HCT116 (cell line): Measurements from ENCODE around the gene CHN1. TPM values are rescaled to one million over a fixed set of nuclear protein-coding genes. Genes with fewer than 3 reads are reported as not detected.

ENCODE experiments used
- ATAC-seq: fragments of 200-7000 bp; cut with Tn5 transposase; 2 replicates; pipeline ENCODE4 v1.9.1; 2020; ENCODE audit warnings: mild to moderate bottlenecking, moderate library complexity
- BruUV-seq: library from RNA; stranded (reverse); fragments of 400-500 nt; replicated peaks from 2 replicates; lab custom pipeline; 2021; lab: Mats Ljungman, UMichigan
- CTCF ChIA-PET: fragments of 300-600 bp; sonication (Branson Sonifier 250); formaldehyde crosslinking; loops from one replicate; lab custom pipeline; 2021; ENCODE audit warnings: antibody characterized with exemption; lab: Charles Lee
- POLR2A ChIA-PET: fragments of 300-600, 350-600 bp; sonication (Branson Sonifier 250); formaldehyde crosslinking; loops from one replicate; lab custom pipeline; 2021; ENCODE audit warnings: antibody characterized with exemption; lab: Charles Lee
- RAD21 ChIA-PET, 2 experiments: fragments of 300-600 bp; sonication (Branson Sonifier 250); formaldehyde crosslinking; loops; one replicate each; lab custom pipeline; 2023; ENCODE audit warnings: low total read pairs in 2 of 2; ENCODE audit not compliant: uncharacterized antibody in 2 of 2, unreplicated experiment in 2 of 2, low non-redundant PET in 1 of 2; lab: Charles Lee
- DNase-seq: peaks from one replicate; pipeline ENCODE4 v3.0.0-alpha.2; 2010; ENCODE audit warnings: low read depth, low spot score
- H2AFZ ChIP-seq: fragments of 200-600 bp; shearing (Covaris generic), sonication (generic); 2 replicates; pipeline ENCODE4 v1.6.1; 2017; ENCODE audit warnings: low read depth, mixed run types, mixed read lengths, antibody characterized with exemption, low read length; ENCODE audit not compliant: poor library complexity, severe bottlenecking
- H3K27ac ChIP-seq: 2 replicates; pipeline ENCODE4 v1.5.1; 2012; ENCODE audit warnings: low read depth, low read length
- H3K27me3 ChIP-seq: fragments of 200-600 bp; sonication (generic); 2 replicates; pipeline ENCODE4 v1.6.1; 2016; ENCODE audit warnings: mixed run types, low read length, mixed read lengths; ENCODE audit not compliant: insufficient read depth
- H3K36me3 ChIP-seq, 2 experiments: fragments of 200-500 bp in 1 of 2; fragments of 200-600 bp in 1 of 2; sonication (Bioruptor generic) in 1 of 2; sonication (generic) in 1 of 2; 2 replicates each; pipeline versions ENCODE4 v1.5.1 to v1.6.1; 2014 to 2016; ENCODE audit warnings: low read length in 2 of 2, inconsistent platforms in 1 of 2, mixed read lengths in 1 of 2, mixed run types in 1 of 2; ENCODE audit not compliant: insufficient read depth in 2 of 2, control insufficient read depth in 1 of 2
- H3K4me1 ChIP-seq, 2 experiments: fragments of 200-600 bp in 1 of 2; sonication (generic) in 1 of 2; 2 replicates each; pipeline versions ENCODE4 v1.5.1 to v1.6.1; 2012 to 2017; ENCODE audit warnings: low read length in 2 of 2, inconsistent platforms in 1 of 2, mild to moderate bottlenecking in 1 of 2, mixed read lengths in 1 of 2, mixed run types in 1 of 2, moderate library complexity in 1 of 2; ENCODE audit not compliant: insufficient read depth in 2 of 2, control insufficient read depth in 1 of 2
- H3K4me2 ChIP-seq: fragments of 200-600 bp; sonication (generic); 2 replicates; pipeline ENCODE4 v1.6.1; 2017; ENCODE audit warnings: mixed run types, low read length, mixed read lengths
- H3K4me3 ChIP-seq, 2 experiments: fragments of 200-600 bp in 1 of 2; sonication (generic) in 1 of 2; replicated peaks in 1 of 2; 2 replicates each; pipeline ENCODE4 v1.5.1; 2011 to 2016; ENCODE audit warnings: low read length in 2 of 2, control low read depth in 1 of 2, low read depth in 1 of 2, mild to moderate bottlenecking in 1 of 2, mixed read lengths in 1 of 2, mixed run types in 1 of 2
- H3K79me2 ChIP-seq: fragments of 200-600 bp; sonication (generic); 2 replicates; pipeline ENCODE4 v1.6.1; 2017; ENCODE audit warnings: mild to moderate bottlenecking, mixed run types, low read length, moderate library complexity, mixed read lengths; ENCODE audit not compliant: insufficient read depth
- H3K9ac ChIP-seq: fragments of 200-600 bp; sonication (generic); 2 replicates; pipeline ENCODE4 v1.6.1; 2016; ENCODE audit warnings: low read length, mixed read lengths
- H3K9me2 ChIP-seq: fragments of 200-600 bp; sonication (generic), shearing (Covaris generic); 2 replicates; pipeline ENCODE4 v1.6.1; 2017; ENCODE audit warnings: mixed run types, mild to moderate bottlenecking, moderate library complexity; ENCODE audit not compliant: insufficient read depth
- H3K9me3 ChIP-seq, 2 experiments: fragments of 200-500 bp in 1 of 2; fragments of 200-600 bp in 1 of 2; sonication (Bioruptor generic) in 1 of 2; sonication (generic) in 1 of 2; 2 replicates each; pipeline ENCODE4 v1.6.1; 2014 to 2017; ENCODE audit warnings: low read length in 2 of 2, mixed read lengths in 2 of 2, inconsistent platforms in 1 of 2, low read depth in 1 of 2, mild to moderate bottlenecking in 1 of 2, mixed run types in 1 of 2, moderate library complexity in 1 of 2; ENCODE audit not compliant: control insufficient read depth in 1 of 2, insufficient read depth in 1 of 2
- H4K20me1 ChIP-seq: fragments of 200-600 bp; sonication (generic), shearing (Covaris generic); 2 replicates; pipeline ENCODE4 v1.6.1; 2017; ENCODE audit warnings: mixed run types, mild to moderate bottlenecking, moderate library complexity; ENCODE audit not compliant: insufficient read depth
- CBX3 ChIP-seq: IDR thresholded peaks from 2 replicates; pipeline ENCODE4 v1.6.1; 2012; ENCODE audit warnings: low read depth
- CEBPB ChIP-seq: IDR thresholded peaks from 2 replicates; pipeline ENCODE4 v1.6.1; 2012; ENCODE audit warnings: low read depth
- CTCF ChIP-seq, 3 experiments: fragments of 200-600 bp in 1 of 3; sonication (generic) in 1 of 3; IDR thresholded peaks in 2 of 3; conservative IDR thresholded peaks in 1 of 3; 2 replicates each; pipeline ENCODE4 v1.5.1; 2012 to 2017; ENCODE audit warnings: low read depth in 2 of 3, low read length in 2 of 3, antibody characterized with exemption in 1 of 3, borderline replicate concordance in 1 of 3, control low read depth in 1 of 3, mild to moderate bottlenecking in 1 of 3, mixed read lengths in 1 of 3, mixed run types in 1 of 3, moderate library complexity in 1 of 3; ENCODE audit not compliant: insufficient read depth in 1 of 3
- EGR1 ChIP-seq: IDR thresholded peaks from 2 replicates; pipeline ENCODE4 v1.6.1; 2012; ENCODE audit warnings: low read depth
- ELF1 ChIP-seq: IDR thresholded peaks from 2 replicates; pipeline ENCODE4 v1.6.1; 2012; ENCODE audit warnings: low read depth, borderline replicate concordance
- EZH2phosphoT487 ChIP-seq: fragments of 200-600 bp; IDR thresholded peaks from 2 replicates; pipeline ENCODE4 v1.6.1; 2018; ENCODE audit warnings: antibody characterized with exemption, borderline replicate concordance
- FOSL1 ChIP-seq: IDR thresholded peaks from 2 replicates; pipeline ENCODE4 v1.6.1; 2012; ENCODE audit warnings: low read depth
- JUND ChIP-seq: IDR thresholded peaks from 2 replicates; pipeline ENCODE4 v1.6.1; 2012
- POLR2A ChIP-seq: IDR thresholded peaks from 2 replicates; pipeline ENCODE4 v1.7.0; 2011; ENCODE audit warnings: borderline replicate concordance; ENCODE audit not compliant: insufficient read depth, insufficient read length; ENCODE audit errors: extremely low read depth
- POLR2AphosphoS5 ChIP-seq: IDR thresholded peaks from 2 replicates; pipeline ENCODE4 v1.6.1; 2011; ENCODE audit warnings: mild to moderate bottlenecking, low read depth, low read length, moderate library complexity
- REST ChIP-seq: IDR thresholded peaks from 2 replicates; pipeline ENCODE4 v1.6.1; 2012; ENCODE audit warnings: low read depth
- SIN3A ChIP-seq: IDR thresholded peaks from 2 replicates; pipeline ENCODE4 v1.6.1; 2012; ENCODE audit warnings: low read depth
- SP1 ChIP-seq: IDR thresholded peaks from 2 replicates; pipeline ENCODE4 v1.6.1; 2012; ENCODE audit warnings: low read depth
- TCF7L2 ChIP-seq: IDR thresholded peaks from 2 replicates; pipeline ENCODE4 v1.7.0; 2011; ENCODE audit warnings: borderline replicate concordance, inconsistent platforms; ENCODE audit not compliant: insufficient read depth, insufficient read length; ENCODE audit errors: extremely low read depth
- YY1 ChIP-seq: IDR thresholded peaks from 2 replicates; pipeline ENCODE4 v1.6.1; 2011; ENCODE audit warnings: low read length, low read depth, moderate library complexity, mild to moderate bottlenecking; ENCODE audit not compliant: insufficient replicate concordance; ENCODE audit errors: extremely low read depth
- ZBTB33 ChIP-seq: IDR thresholded peaks from 2 replicates; pipeline ENCODE4 v1.6.1; 2011; ENCODE audit warnings: mild to moderate bottlenecking, low read length, moderate library complexity; ENCODE audit not compliant: insufficient replicate concordance; ENCODE audit errors: extremely low read depth
- ZFX ChIP-seq: fragments of 450-650 bp; IDR thresholded peaks from 2 replicates; pipeline ENCODE4 v1.6.1; 2017
- ZNF274 ChIP-seq: fragments of 200-500 bp; sonication (Bioruptor generic); IDR thresholded peaks from 2 replicates; pipeline ENCODE4 v1.6.1; 2014; ENCODE audit warnings: mild to moderate bottlenecking, low read depth, low read length, inconsistent platforms
- intact Hi-C: fragments of 100-400 bp; cut with micrococcal nuclease; formaldehyde crosslinking; loops from 2 replicates; pipeline ENCODE4 v1.10.0; 2022
- total RNA-seq: library from RNA; stranded (reverse); gene quantifications from one replicate; pipeline ENCODE4 v1.2.1, GENCODE V29; 2021; ENCODE audit not compliant: unreplicated experiment

Gene CHN1
- total RNA-seq, 1 experiment from 2014 or later: 3.6 TPM

DNA sequence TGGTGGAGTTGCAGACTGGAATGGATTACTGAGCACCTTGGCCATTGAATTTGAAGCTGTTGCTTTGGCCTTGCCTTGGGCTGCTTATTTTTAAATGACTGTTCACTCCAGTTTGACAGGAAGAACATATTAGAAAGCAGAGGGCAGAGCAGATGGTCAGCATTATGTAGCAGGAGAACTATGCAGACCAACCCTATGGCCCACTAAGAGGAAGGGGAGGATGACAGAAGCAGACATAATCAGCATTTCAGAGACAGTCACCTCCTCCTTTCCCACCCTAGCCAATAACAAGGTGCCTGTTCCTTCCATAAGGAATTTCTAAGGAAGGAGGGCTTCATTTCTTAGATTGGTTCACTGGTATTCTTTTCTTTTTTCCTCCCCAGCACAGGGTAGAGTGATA lies 243.3 kb downstream of the CHN1 start:
- no peak for ATAC-seq
- intact Hi-C loops: no loop called here
- no peak overlapping the region for H3K4me3 ChIP-seq
- H3K9me3 ChIP-seq: no peaks in the 10 kb centered on the region
- H3K27me3 ChIP-seq: no peaks in the 10 kb centered on the region
- H3K79me2 ChIP-seq: no peaks in the 10 kb centered on the region
- H3K4me1 ChIP-seq: no peaks in the 10 kb centered on the region
- ChIA-PET CTCF (interaction anchor here (1.3 to 4.4 kb wide), 3 partner anchors 9 to 13 kb away, joined by 3 to 18 read pairs (median 4); no protein-coding TSS in a partner anchor), RAD21 (interaction anchor here in 1 of 2 experiments (0.7 kb wide), 1 partner anchor 62 kb away, joined by 3 read pairs; no protein-coding TSS in a partner anchor), POLR2A (no interaction called here)
- H3K27ac ChIP-seq: no peak overlapping the region
- no peaks in the 10 kb centered on the region for H3K36me3 ChIP-seq
- no peaks in the 10 kb centered on the region for H4K20me1 ChIP-seq
- no peak overlapping the region for H2AFZ ChIP-seq
- H3K4me2 ChIP-seq: no peak overlapping the region
- H3K9me2 ChIP-seq: no peaks in the 10 kb centered on the region
- DNase-seq: no peak
- no peak overlapping the region for H3K9ac ChIP-seq
- TF ChIP-seq SP1 (no peak), FOSL1 (no peak), YY1 (no peak), ZBTB33 (no peak), POLR2A (no peak), ELF1 (no peak), ZFX (no peak), CEBPB (no peak), JUND (no peak), TCF7L2 (no peak), CTCF (IDR thresholded peaks at IDR 0.05 in 2 of 3, conservative IDR thresholded peaks at IDR 0.05 in 1 of 3; ENCODE audit: borderline replicate concordance in 1 of 3, insufficient read depth in 1 of 3, low read depth in 2 of 3, low read length in 2 of 3) (no peak), CBX3 (no peak), POLR2AphosphoS5 (no peak), EZH2phosphoT487 (no peak), ZNF274 (no peak), SIN3A (no peak), REST (no peak), EGR1 (no peak)
- BruUV-seq: no TSS peak
